Mononuclear cell (primary cell): ENCODE measurements around the gene PRSS35. TPM values are rescaled to one million over a fixed set of nuclear protein-coding genes. Genes with fewer than 3 reads are reported as not detected.
"Not testable (repeated sequence)": the region's sequence is repeated elsewhere in the genome, so short reads cannot be mapped to it uniquely, and the experiment has no call there.

Experiments used
- H3K27me3 ChIP-seq: 2 replicates; pipeline ENCODE4 v1.6.0; 2011; ENCODE audit warnings: low read length, control low read depth; ENCODE audit not compliant: insufficient read depth
- H3K4me1 ChIP-seq: 2 replicates; pipeline ENCODE4 v1.5.1; 2011; ENCODE audit warnings: mild to moderate bottlenecking, low read length, control low read depth; ENCODE audit not compliant: insufficient read depth
- H3K4me3 ChIP-seq: 2 replicates; pipeline ENCODE4 v1.5.1; 2011; ENCODE audit warnings: mild to moderate bottlenecking, low read length, moderate library complexity
- H3K9me3 ChIP-seq: 2 replicates; pipeline ENCODE4 v1.5.1; 2011; ENCODE audit warnings: low read depth, mild to moderate bottlenecking, control low read depth, low read length
- total RNA-seq: library from RNA; depleted of rRNA; stranded (reverse); fragments of >200 nt; gene quantifications from one replicate; pipeline ENCODE4 v1.2.3, GENCODE V29; 2012

Gene PRSS35
- total RNA-seq: 0.10 TPM

DNA sequence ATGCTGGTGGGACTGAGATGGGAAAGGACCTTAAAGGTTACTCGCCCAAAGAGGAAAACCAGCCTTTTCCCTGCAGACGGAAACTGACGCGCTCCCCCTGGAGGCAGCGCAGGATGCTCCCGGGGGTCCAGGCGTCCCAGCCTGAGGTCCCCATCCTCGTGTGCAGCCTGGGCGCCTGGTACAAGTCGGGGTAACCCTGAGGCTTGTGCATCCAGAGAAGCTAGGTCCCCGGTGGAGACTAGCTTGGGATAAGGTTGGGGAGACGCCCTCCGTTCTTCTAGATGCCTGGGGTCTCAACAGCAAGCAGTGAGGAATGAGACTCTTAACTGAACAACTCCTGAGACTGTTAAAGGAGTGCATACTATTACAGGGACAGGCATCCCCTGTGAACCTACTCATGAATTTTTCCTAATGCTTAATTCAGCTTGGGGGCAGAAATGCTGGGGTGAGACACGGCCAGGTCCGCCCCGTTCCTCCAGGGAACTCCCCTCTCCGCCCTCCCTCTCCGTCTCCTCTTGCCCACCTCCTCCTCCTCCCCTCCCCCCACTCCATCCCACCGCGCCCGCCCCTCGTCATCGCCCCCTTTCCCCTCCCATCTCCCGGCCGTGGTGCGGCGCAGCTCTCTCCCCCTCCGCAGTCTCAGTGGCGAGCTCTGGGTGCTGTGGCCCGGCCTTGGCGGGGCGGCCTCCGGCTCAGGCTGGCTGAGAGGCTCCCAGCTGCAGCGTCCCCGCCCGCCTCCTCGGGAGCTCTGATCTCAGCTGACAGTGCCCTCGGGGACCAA lies at the start of gene PRSS35:
TSS of gene PRSS35 (plus strand) at position 634 of the 781 bp plus-strand sequence. CDS start 10,908 bp downstream, outside the sequence.
- Histone ChIP-seq H3K27me3 (peaks cover 43% of the 10 kb centered on the region), H3K4me1 (peaks cover 7% of the 10 kb centered on the region), H3K4me3 (no peak within 1 kb of the TSS), H3K9me3 (no peaks in the 10 kb centered on the region)

GRCh38 chr6:83463886-83464285 lies 48.4 kb upstream of the PRSS35 start:
- Histone ChIP-seq H3K4me1 (peaks cover 50% of the 10 kb centered on the region), H3K9me3 (no peaks in the 10 kb centered on the region), H3K27me3 (no peaks in the 10 kb centered on the region), H3K4me3 (no peak overlapping the region)

DNA sequence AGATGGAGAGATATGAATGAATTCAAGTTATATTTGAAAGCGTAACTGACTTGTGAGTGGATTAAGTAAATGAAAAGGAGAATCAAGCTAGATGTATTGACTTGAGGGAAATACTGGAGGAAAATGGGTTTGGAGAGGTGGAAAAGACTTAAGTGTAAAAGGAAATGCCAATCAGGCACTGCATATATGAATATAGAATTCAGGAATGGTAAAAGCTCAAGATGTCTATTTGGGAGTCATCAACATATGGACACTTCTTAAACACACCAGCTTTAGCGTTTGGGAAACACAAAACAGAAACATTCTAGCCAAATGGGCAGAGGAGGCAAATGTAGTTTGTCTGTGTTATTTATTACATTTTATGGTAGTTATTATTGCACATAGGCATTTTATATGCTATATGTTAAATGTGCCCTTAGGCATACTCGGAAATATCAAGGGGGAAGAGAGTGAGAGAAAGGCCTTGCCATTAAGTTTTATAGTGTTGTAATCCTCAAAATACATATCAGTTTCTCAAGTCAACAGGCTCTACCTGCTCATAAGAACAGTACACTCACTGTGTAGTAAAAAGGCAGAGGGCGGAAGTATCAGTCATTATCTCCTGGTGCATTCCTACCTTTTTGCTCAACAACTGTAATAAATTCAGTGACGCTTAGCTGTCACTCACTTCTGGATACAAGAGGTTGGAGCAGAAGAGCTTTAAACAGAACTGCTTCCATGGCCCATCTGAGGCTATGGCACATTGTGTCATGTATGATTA lies 47.8 kb upstream of the PRSS35 start:
- H3K4me1 ChIP-seq: peaks cover 48% of the 10 kb centered on the region
- H3K4me3 ChIP-seq: no peak overlapping the region
- H3K27me3 ChIP-seq: no peaks in the 10 kb centered on the region
- H3K9me3 ChIP-seq: no peaks in the 10 kb centered on the region

GRCh38 chr6:83466328-83466727 lies 46.0 kb upstream of the PRSS35 start:
- Histone ChIP-seq H3K4me3 (no peak overlapping the region), H3K4me1 (peaks cover 43% of the 10 kb centered on the region), H3K9me3 (no peaks in the 10 kb centered on the region), H3K27me3 (no peaks in the 10 kb centered on the region)

- no peaks in the 10 kb centered on the region for H3K27me3 ChIP-seq
- no peak overlapping the region for H3K4me3 ChIP-seq
- peaks cover 43% of the 10 kb centered on the region for H3K4me1 ChIP-seq
- H3K9me3 ChIP-seq: no peaks in the 10 kb centered on the region
Observed at GRCh38 chr6:83467620-83468036, 44.7 kb upstream of the PRSS35 start.

DNA sequence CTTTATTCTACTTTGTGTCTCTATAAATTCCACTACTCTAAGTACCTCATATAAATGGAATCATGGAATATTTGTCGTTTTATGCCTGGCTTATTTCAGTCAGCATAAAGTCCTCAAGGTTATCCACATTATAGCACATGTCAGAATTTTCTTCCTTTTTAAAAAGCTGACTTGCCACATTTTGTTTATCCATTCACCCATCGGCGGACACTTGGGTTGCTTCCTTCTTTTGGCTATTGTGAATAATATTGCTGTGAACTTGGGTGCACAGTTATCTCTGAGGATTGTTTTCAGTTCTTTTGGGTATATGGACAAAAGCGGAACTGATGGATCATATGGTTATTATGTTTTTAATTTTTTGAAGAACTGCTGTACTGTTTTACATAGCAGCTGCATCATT lies 42.3 kb upstream of the PRSS35 start:
- Histone ChIP-seq H3K4me1 (peaks cover 25% of the 10 kb centered on the region), H3K27me3 (no peaks in the 10 kb centered on the region), H3K9me3 (no peaks in the 10 kb centered on the region), H3K4me3 (no peak overlapping the region)

DNA sequence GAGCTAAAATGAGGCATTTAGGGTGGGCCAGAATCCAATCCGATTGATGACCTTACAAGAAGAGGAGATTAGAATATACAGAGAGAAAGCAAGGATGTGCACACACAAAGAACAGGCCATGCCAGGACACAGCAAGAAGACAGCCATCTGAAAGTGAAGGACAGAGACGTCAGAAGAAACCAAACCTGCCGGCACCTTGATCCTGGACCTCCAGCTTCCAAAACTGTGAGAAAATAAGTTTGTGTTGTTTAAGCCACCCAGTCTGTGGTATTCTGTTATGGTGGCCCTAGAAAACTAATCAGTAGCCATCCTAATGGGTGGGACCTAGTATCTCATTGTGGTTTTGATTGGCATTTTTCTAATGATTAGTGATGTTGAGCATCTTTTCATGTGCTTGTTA lies 41.7 kb upstream of the PRSS35 start:
- Histone ChIP-seq H3K27me3 (no peaks in the 10 kb centered on the region), H3K4me3 (no peak overlapping the region), H3K4me1 (peaks cover 25% of the 10 kb centered on the region), H3K9me3 (no peaks in the 10 kb centered on the region)

GRCh38 chr6:83472767-83473166 lies 39.6 kb upstream of the PRSS35 start:
- peaks cover 8% of the 10 kb centered on the region for H3K4me1 ChIP-seq
- no peaks in the 10 kb centered on the region for H3K9me3 ChIP-seq
- H3K4me3 ChIP-seq: no peak overlapping the region
- no peaks in the 10 kb centered on the region for H3K27me3 ChIP-seq

GRCh38 chr6:83474309-83474708 lies 38.0 kb upstream of the PRSS35 start:
- H3K27me3 ChIP-seq: no peaks in the 10 kb centered on the region
- H3K4me1 ChIP-seq: peaks cover 2% of the 10 kb centered on the region

DNA sequence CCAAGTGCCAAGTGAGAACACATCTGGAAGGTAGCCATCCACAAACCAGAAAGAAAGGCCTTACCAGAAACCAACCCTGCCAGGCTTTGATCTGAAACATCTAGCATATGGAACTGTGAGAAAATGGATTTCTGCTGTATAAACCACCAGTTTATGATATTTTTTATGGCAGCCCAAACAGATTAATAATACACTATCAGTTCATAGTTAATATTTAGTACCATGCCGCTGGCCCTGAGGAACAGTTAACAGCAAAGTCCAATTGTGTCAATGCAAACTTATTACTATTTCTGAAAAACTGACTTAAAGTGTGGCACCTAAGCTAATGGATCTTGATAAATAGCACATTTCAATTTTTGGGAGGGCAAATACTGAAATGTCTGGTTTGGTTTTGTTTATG lies 35.4 kb upstream of the PRSS35 start:
- H3K9me3 ChIP-seq: no peaks in the 10 kb centered on the region
- no peak overlapping the region for H3K4me3 ChIP-seq
- peaks cover 3% of the 10 kb centered on the region for H3K27me3 ChIP-seq
- H3K4me1 ChIP-seq: no peaks in the 10 kb centered on the region

More at GRCh38 chr6:83474309-83474708, 38.0 kb upstream of the PRSS35 start:
- no peaks in the 10 kb centered on the region for H3K9me3 ChIP-seq
- no peak overlapping the region for H3K4me3 ChIP-seq

DNA sequence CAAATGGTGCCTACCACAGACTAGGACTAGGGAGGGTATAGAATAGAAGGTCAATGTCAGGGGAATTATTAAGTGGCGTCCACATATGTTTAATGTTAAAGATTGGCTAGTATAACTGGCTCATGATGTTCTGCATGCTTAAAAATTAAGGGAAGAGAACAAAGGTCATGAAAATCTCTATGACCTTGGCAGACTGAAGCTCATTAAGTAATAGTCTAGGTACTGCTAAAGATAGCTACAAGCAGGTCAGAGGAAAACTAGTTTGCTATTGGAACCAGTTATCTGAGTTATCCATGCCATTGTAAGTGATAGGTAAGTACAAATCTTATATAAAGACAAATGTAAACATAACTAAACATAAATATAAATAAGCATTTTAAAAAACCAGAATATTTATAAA lies 32.9 kb upstream of the PRSS35 start:
- H3K4me1 ChIP-seq: no peaks in the 10 kb centered on the region
- peaks cover 6% of the 10 kb centered on the region for H3K27me3 ChIP-seq
- no peak overlapping the region for H3K4me3 ChIP-seq
- no peaks in the 10 kb centered on the region for H3K9me3 ChIP-seq

GRCh38 chr6:83480470-83480869 lies 31.9 kb upstream of the PRSS35 start:
- no peak overlapping the region for H3K4me3 ChIP-seq
- H3K4me1 ChIP-seq: no peaks in the 10 kb centered on the region
- H3K27me3 ChIP-seq: peaks cover 6% of the 10 kb centered on the region
- no peaks in the 10 kb centered on the region for H3K9me3 ChIP-seq

GRCh38 chr6:83481938-83482337 lies 30.4 kb upstream of the PRSS35 start:
- not testable (repeated sequence) for H3K4me1 ChIP-seq, H3K9me3 ChIP-seq, H3K4me3 ChIP-seq, H3K27me3 ChIP-seq

GRCh38 chr6:83488448-83488847 lies 23.9 kb upstream of the PRSS35 start:
- H3K4me3 ChIP-seq: no peak overlapping the region
- H3K4me1 ChIP-seq: no peaks in the 10 kb centered on the region
- H3K27me3 ChIP-seq: peaks cover 3% of the 10 kb centered on the region
- no peaks in the 10 kb centered on the region for H3K9me3 ChIP-seq

GRCh38 chr6:83488861-83489260 lies 23.5 kb upstream of the PRSS35 start:
- H3K4me1 ChIP-seq: no peaks in the 10 kb centered on the region

More at GRCh38 chr6:83488861-83489260, 23.5 kb upstream of the PRSS35 start:
- Histone ChIP-seq H3K9me3 (no peaks in the 10 kb centered on the region), H3K27me3 (peaks cover under 1% of the 10 kb centered on the region), H3K4me3 (no peak overlapping the region)
